ENCODE measurements around the gene NR4A2.

NR4A2 gene

DNA sequence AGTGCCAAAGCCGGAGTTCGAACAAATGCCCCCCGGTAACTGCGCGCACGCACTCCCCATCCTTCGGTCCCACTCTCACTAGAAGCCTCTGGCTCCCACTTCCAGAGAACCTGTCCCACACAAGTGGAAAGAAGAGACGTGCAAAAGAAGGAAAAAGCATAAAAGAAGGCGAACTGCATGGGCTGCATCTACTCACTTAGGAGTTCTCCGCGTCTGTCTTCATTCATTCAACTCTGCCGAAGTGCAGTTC, 312 bp downstream of the NR4A2 start:
- H3K9me3 Mint-ChIP-seq = no peaks in the 10 kb centered on the region
- peak overlapping the region in 1 of 3 experiments; percentile 32 for H3K27ac Mint-ChIP-seq
- H3K4me1 Mint-ChIP-seq = peaks cover 26% of the 10 kb centered on the region
- TF ChIP-seq, protein P1, sequence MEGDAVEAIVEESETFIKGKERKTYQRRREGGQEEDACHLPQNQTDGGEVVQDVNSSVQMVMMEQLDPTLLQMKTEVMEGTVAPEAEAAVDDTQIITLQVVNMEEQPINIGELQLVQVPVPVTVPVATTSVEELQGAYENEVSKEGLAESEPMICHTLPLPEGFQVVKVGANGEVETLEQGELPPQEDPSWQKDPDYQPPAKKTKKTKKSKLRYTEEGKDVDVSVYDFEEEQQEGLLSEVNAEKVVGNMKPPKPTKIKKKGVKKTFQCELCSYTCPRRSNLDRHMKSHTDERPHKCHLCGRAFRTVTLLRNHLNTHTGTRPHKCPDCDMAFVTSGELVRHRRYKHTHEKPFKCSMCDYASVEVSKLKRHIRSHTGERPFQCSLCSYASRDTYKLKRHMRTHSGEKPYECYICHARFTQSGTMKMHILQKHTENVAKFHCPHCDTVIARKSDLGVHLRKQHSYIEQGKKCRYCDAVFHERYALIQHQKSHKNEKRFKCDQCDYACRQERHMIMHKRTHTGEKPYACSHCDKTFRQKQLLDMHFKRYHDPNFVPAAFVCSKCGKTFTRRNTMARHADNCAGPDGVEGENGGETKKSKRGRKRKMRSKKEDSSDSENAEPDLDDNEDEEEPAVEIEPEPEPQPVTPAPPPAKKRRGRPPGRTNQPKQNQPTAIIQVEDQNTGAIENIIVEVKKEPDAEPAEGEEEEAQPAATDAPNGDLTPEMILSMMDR (IDR thresholded peaks at IDR 0.05; ENCODE audit: unreplicated experiment in 3 of 3) = no peak
- no peaks in the 10 kb centered on the region for H3K36me3 Mint-ChIP-seq (ENCODE audit: low read depth)
- H3K27me3 Mint-ChIP-seq (ENCODE audit: low read depth) = peaks cover 62% of the 10 kb centered on the region
- H3K4me3 Mint-ChIP-seq = peak overlapping the region; percentile 91 to 98 (median 96)

DNA sequence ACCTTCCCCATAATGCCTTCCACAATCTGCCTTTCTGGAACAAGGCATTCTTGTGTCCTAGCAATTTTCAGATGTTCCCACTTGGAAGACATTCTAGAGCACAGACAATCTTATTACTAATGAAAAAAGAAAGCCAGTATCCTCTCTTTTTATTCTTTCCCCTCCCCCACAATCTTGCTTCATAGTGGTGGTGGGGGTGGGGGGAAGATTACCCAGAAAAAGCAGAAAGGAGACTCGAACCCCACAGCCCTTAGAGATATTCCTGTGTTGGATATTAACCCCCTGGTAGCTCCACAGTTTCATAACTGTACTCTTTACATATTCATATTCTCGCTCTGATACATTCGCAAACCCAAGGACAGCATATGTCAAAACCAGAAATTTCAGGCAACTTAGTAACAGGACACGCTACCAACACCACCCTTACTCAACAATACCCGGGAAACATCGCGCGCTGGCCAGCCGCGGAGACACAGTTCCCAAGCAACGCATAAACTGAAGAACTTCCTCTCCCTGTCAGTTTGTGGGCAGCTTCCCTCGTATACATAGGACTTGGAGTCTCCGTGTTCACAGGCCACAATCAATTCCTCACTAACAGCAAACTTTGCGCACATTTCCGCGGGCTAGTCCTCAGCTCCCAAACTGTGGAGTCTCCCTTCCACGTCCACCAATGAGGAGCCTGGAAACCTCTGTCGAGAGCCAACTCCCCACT, 793 bp downstream of the NR4A2 start:
- Mint-ChIP-seq H3K27ac (peak overlapping the region in 1 of 3 experiments; percentile 32), H3K27me3 (ENCODE audit: low read depth) (peaks cover 67% of the 10 kb centered on the region), H3K4me1 (peaks cover 26% of the 10 kb centered on the region), H3K36me3 (ENCODE audit: low read depth) (no peaks in the 10 kb centered on the region), H3K4me3 (peak overlapping the region; percentile 91 to 98 (median 96)), H3K9me3 (no peaks in the 10 kb centered on the region)
- TF ChIP-seq, protein P1 (IDR thresholded peaks at IDR 0.05; ENCODE audit: unreplicated experiment in 3 of 3) = no peak

DNA sequence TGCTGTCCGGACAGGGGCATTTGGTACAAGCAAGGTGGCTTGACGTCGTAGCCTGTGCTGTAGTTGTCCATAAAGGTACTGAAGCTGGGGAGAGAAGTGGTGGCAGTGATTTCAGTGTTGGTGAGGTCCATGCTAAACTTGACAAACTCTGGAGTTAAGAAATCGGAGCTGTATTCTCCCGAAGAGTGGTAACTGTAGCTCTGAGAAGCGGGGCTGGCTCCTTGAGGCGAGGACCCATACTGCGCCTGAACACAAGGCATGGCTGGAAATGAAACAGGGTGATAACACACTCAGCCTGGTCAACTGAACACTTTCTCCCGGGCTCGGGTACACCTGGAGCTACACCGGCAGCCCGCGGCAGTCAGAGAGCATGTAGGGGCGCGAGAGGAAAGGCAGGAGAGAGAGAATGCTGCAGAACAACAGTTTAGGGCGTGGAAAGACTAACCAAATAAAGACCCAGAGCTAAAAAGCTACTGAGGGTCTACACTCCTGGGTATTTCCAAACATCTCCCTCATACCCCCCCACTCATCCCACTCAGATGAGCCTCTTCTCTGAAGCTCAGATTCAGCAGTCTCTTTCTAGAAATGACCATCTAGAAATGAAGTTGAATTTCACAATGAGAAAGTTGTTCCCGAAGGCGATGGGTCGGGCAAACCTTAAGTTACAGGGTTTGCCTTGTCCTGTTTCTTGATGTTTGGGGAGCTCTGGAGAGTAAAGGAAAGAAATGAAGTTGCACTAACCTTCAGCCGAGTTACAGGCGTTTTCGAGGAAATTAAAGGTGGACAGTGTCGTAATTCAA, 2.4 kb downstream of the NR4A2 start:
- Mint-ChIP-seq H3K27ac (no peak overlapping the region), H3K27me3 (ENCODE audit: low read depth) (peaks cover 77% of the 10 kb centered on the region), H3K4me1 (peaks cover 18% of the 10 kb centered on the region), H3K4me3 (peak overlapping the region; percentile 22 to 98 (median 61)), H3K9me3 (no peaks in the 10 kb centered on the region), H3K36me3 (ENCODE audit: low read depth) (peaks cover 6% of the 10 kb centered on the region)
- TF ChIP-seq, protein P1 (IDR thresholded peaks at IDR 0.05; ENCODE audit: unreplicated experiment in 3 of 3) = no peak

DNA sequence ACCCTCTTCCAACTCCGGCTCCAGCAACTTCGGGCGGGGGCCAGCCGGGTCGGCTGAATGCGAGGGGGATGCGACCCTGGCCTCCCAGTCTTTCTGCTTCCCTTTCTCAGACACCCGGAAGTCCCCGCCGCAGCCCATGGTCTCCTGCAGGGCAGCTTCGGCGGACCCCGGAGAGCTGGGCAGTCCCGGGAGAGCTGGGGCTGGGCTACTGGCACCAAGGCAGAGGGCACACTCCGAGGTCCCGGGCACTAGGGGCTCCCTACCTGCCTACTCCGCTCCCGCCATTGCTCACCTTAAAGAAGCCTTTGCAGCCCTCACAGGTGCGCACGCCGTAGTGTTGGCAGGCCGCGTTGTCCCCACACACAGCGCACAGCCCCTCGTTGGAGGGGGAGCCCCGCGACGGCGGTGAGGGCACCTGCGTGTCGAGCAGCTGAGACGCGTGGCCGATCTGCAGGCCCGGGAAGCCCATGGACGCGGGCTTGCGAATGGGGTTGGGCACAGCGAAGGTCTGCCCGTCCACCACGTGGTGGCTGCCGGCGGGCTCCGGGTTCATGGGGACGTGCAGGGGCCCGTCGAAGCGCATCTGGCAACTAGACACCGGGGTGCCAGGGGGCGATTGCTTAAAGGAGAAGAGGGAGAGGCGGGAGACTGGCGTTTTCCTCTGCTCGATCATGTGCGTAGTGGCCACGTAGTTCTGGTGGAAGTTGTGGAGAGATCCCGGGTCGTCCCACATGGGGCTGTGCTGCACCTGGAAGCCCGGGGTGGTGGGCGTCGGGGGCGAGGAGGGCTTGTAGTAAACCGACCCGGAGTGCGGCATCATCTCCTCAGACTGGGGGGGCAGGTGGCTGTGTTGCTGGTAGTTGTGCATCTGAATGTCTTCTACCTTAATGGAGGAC, 3.2 kb downstream of the NR4A2 start:
- Mint-ChIP-seq H3K4me3 (peak overlapping the region in 2 of 3 experiments; percentile 22 to 59), H3K9me3 (no peaks in the 10 kb centered on the region), H3K27me3 (ENCODE audit: low read depth) (peaks cover 85% of the 10 kb centered on the region), H3K27ac (no peak overlapping the region), H3K36me3 (ENCODE audit: low read depth) (peaks cover 6% of the 10 kb centered on the region), H3K4me1 (peaks cover 13% of the 10 kb centered on the region)
- TF ChIP-seq, protein P1 (IDR thresholded peaks at IDR 0.05; ENCODE audit: unreplicated experiment in 3 of 3) = no peak

DNA sequence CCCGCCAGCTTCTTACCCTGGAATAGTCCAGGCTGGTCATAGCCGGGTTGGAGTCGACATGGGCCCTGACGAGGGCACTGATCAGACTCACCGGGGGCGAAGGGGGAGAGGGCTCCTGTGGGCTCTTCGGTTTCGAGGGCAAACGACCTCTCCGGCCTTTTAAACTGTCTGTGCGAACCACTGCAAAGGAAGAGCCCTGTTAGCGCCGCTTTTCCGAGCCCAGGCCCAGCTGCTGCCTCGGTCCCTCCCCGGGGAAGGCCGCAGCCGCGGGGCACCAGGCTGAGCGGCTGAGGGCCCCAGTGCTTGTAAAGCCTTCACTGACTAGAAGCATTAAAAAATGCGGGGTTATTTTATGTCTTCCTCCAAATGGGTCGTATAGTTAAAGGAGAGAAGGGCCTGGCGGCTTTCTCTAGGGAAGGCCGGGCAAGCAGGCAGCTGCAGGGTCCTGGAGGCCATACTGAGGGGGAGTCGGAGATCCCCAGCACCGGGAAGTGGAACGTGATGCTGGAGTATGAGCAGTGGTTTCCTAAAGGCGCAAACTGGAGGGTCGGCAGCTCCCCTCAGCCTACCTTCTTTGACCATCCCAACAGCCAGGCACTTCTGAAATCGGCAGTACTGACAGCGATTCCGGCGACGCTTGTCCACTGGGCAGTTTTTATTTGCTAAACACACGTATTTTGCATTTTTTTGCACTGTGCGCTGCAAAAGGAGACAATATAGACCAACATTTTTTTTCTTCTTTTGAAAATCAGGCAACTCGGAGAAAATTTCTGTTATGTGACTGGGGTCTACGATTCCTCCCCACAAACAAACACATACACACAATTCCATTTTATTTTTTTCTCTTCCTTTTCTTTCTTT, 4.5 kb downstream of the NR4A2 start:
- H3K36me3 Mint-ChIP-seq (ENCODE audit: low read depth) = peaks cover 6% of the 10 kb centered on the region
- TF ChIP-seq, protein P1 (IDR thresholded peaks at IDR 0.05; ENCODE audit: unreplicated experiment in 3 of 3) = no peak
- peak overlapping the region in 1 of 3 experiments; percentile 21 for H3K4me3 Mint-ChIP-seq
- H3K27me3 Mint-ChIP-seq (ENCODE audit: low read depth) = peaks cover 97% of the 10 kb centered on the region
- no peaks in the 10 kb centered on the region for H3K9me3 Mint-ChIP-seq
- peaks cover 7% of the 10 kb centered on the region for H3K4me1 Mint-ChIP-seq
- no peak overlapping the region for H3K27ac Mint-ChIP-seq
